ENCODE data around the gene UCK2.

- no peak for TF ChIP-seq CTCF (IDR thresholded peaks at IDR 0.05)
- TF ChIP-seq MAX (IDR thresholded peaks at IDR 0.05): no peak
- TF ChIP-seq POLR2A (IDR thresholded peaks at IDR 0.05; ENCODE audit: low read length): no peak
- TF ChIP-seq, protein P1, sequence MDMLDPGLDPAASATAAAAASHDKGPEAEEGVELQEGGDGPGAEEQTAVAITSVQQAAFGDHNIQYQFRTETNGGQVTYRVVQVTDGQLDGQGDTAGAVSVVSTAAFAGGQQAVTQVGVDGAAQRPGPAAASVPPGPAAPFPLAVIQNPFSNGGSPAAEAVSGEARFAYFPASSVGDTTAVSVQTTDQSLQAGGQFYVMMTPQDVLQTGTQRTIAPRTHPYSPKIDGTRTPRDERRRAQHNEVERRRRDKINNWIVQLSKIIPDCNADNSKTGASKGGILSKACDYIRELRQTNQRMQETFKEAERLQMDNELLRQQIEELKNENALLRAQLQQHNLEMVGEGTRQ (IDR thresholded peaks at IDR 0.05): no peak
Measured at GRCh38 chr1:165949335-165950130, 122.1 kb downstream of the UCK2 start.

All from A549 (cell line).